SIG-M5 (cell line): ENCODE results near the gene DPYSL4.
"Not testable (repeated sequence)": the region's sequence is repeated elsewhere in the genome, so short reads cannot be mapped to it uniquely, and the experiment has no call there.

ENCODE experiments used
- DNase-seq: peaks from one replicate; lab custom pipeline; 2025; lab: John Stamatoyannopoulos, UW

The DPYSL4 gene

DNA sequence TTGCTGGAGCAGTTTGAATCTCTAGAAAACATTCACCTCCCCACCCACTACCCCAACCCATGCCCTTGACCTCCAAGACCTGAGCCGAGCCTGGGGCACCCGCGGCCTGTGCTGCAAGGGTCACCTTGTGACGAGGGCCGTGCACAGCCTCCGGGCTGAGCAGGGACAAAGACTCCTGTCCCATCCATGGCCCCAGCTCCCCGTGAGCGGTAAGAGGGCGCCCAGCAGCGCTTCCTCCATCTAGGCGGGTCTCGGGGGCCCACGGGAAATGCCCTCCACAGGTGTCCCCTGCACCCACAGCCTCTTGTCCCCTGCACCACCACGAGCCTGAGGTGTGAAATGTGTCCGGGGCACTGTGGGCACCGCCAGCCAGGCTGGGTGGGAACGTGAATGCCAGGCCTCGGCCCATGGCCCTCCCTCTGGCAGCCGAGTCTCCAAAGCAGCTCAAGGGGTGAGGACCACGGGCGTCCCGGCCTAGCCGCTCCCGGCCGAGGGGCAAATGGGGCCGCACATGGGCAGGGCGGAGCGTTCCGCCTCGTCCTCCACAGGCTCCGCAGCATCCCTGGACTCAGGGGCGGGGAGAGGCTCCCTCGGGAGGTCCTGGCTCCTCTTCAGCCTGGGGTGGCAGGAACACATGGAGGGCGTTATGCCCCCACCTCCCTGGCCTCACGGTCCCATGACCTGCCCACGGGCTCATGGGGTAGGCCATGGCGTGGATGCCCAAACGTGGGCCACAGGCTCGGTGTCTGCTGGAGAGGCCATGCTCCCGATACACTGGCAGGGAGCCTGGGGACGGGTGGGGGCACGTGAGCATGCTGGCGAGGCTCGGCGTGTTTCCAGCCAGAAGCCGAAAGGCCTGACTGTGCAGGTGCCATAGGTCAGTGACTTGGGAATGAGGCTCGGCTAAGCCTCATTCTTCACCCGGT lies 21.1 kb downstream of the DPYSL4 start:
- no peak for DNase-seq

GRCh38 chr10:132208462-132209050 lies 21.8 kb downstream of the DPYSL4 start:
- DNase-seq = no peak

GRCh38 chr10:132209130-132209529 lies 22.4 kb downstream of the DPYSL4 start:
- DNase-seq = no peak

DNA sequence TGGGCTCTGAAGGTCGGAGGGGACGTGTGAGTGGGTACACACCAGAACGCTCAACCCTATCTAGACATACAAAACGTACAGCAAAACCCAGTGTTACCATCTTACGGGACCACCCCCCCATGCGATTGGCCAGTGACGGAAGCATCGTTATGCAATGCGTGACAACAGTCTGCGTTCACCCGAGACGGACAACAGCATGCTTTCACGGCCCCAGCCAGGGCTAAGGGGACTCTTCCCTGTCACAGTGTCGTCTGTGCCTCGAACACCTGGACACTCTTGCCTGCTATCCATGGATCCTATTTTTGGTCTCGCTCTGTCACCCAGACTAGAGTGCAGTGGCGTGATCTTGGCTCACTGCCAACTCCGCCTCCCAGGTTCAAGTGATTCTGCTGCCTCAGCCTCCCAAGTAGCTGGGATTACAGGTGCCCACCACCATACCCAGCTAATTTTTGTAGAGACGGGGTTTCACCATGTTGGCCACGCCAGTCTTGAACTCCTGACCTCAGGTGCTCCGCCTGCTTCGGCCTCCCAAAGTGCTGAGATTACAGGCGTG lies 23.3 kb downstream of the DPYSL4 start:
- DNase-seq = no peak

GRCh38 chr10:132210766-132211165 lies 24.0 kb downstream of the DPYSL4 start:
- DNase-seq = no peak

DNA sequence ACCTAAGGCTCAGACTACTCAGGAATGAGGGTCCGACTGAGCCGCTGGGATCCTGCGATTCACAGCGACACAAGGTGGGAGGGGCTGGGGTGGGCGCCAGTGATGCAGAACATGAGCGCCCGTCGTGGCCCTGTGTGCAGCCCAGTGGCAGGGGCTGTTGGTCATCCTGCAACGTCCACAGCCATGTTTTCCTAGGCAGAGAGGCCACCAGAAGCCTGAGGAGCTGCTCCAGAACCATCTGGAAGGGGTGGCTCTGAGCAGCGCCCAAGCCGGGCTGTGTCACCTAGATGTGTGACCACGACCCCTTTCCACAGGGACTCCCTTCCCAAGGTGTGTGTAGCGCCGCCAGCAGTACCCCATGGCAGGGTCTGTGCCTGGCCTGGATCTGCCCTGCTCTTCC lies 24.5 kb downstream of the DPYSL4 start:
- no peak for DNase-seq

- DNase-seq = no peak
These were observed 26.1 kb downstream of the DPYSL4 start for GRCh38 chr10:132212816-132213215.

- DNase-seq = no peak
These were observed 27.2 kb downstream of the DPYSL4 start for GRCh38 chr10:132213917-132214316.

DNA sequence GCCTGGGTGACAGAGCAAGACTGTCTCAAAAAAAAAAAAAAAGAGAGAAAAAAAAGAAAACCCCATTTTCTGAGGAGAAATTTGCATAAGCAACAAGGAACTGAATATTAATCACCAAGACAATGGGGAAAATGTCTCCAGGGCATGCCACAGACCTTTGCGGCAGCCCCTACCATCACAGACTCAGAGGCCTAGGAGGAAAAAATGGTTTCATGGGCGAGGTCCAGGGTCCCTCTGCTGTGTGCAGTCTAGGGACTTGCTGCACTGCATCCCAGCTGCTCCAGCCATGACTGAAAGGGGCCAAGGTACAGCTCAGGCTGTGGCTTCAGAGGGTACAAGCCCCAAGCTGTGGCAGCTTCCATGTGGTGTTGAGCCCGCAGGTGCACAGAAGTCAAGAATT lies 29.7 kb downstream of the DPYSL4 start:
- DNase-seq = not testable (repeated sequence)

- DNase-seq = no peak
These were observed 32.7 kb downstream of the DPYSL4 start for GRCh38 chr10:132219486-132219885.

GRCh38 chr10:132220061-132220460 lies 33.3 kb downstream of the DPYSL4 start:
- DNase-seq = no peak

- DNase-seq = not testable (repeated sequence)
These were observed 34.2 kb downstream of the DPYSL4 start for GRCh38 chr10:132220996-132221395.

DNA sequence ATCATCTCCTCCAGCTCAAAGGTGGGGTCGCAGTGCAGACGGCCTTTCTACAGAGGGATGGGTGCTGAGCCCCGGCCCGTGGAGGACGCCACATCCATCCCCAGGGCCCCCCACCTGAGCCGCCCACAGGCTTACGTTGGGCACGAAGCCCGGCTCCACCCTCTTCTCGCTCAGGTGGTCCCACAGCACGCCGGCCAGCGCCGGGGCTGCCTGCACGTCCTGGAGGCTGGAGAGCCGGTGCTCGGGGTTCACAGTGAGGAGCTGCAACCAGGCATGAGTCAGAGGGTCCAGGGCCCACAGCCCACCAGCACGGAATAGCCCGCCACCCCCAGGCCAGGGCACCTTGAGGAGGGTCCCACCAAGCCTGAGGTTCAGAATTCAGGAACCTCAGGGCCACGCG lies 36.0 kb downstream of the DPYSL4 start:
- no peak for DNase-seq

GRCh38 chr10:132223156-132223590 lies 36.4 kb downstream of the DPYSL4 start:
- DNase-seq = no peak

- no peak for DNase-seq
These were observed 37.0 kb downstream of the DPYSL4 start for GRCh38 chr10:132223611-132224342.

DNA sequence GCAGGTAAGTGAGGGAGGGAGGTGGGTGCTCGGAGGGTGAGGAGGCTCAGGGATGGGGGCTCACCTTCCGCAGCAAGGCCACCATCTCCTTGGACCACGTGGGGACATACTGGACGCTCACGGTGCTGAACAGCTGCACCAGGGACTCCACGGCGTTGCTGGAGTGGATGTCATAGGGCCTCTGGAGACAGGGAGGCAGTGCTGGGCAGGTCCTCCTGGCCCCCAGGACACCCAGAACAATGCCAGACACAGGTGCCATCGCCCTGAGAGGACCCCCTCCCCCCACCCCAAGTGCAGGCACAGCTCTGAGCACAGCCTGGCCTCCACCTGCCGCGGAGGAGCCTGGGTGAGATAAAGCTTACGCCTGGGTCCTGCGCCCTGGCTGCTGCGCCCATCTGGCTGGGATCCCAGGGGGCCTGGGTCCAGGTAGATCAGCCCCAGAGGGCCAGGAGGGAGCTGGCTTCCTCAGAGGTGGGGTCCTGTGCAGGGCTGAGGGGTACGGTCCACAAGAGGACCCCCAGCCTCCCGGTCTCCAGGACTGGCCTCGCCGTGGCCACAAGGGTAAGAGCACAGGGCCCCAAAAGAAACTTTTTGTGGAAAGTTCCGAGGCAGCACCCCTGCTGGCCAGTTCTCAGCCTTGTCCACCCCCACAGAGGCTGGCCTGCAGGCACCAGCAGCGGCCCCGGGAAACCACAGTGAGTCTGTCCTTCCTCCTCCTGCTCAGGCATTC lies 37.8 kb downstream of the DPYSL4 start:
- no peak for DNase-seq

- DNase-seq = no peak
These were observed 38.5 kb downstream of the DPYSL4 start for GRCh38 chr10:132225073-132225848.

DNA sequence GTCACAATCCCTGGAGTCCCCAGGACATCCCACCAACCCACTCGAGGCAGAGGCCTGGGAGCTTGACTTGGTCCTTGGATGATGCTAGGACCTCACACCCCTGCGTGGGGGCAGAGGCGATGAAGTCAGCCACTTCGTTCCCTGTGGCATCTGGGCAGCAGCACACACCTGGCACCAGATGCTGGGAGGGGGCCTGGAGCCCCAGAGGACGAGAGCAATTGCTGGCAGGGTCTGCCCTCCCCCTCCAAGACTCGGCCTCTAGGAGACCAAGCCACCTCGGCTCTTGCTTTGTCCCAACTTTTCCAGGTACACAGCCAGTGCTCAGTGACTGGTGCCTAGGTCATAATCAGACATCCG lies 39.1 kb downstream of the DPYSL4 start:
- no peak for DNase-seq

DNA sequence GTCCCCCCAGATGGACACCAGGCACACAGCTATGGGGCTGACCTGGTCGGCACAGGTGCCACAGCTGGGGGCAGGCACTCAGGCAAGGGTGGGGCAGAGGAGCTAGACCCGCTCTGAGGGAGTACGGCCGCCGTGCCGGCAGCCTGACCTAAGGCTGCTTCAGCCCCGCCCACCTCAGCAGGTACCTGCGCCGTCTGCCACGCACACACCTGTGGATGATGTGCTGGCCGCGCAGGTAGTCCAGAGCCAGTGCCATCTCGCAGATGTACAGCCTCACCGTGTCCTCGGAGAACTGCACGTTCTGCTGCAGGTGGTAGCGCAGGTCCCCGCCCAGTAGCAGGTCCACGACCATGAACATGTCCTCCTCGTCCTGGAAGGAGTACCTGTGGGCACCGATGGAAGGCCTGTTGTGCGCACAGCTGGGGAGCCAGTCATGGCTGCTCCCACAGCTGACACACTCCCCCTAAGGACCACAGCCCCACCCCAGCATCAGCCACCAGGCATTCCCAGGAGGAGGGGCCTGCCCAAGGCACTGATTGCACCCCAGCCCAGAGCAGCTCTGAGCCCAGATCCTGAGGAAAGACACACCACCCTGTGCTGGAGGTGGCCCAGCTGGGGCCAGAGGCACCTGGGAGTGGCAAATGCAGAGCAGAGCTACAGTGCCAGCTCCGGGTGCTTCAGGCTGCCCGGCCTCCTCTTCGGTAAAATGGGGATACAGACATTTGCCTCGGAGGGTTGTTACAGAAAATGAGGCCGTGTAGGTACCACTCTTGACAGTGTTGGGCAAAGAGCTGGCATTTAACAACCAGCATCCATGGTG lies 40.0 kb downstream of the DPYSL4 start:
- DNase-seq = no peak

GRCh38 chr10:132227851-132228390 lies 41.2 kb downstream of the DPYSL4 start:
- no peak for DNase-seq
